NT2/D1 (cell line): ENCODE measurements around the gene PARD3.

ENCODE experiments used
- SUZ12 ChIP-seq: IDR thresholded peaks from 2 replicates; pipeline ENCODE4 v1.6.1; 2011; ENCODE audit not compliant: insufficient read length, insufficient read depth; ENCODE audit errors: extremely low read depth
- ZNF274 ChIP-seq: IDR thresholded peaks from 2 replicates; pipeline ENCODE4 v1.6.1; 2011; ENCODE audit warnings: mild to moderate bottlenecking, low read depth, low read length

DNA sequence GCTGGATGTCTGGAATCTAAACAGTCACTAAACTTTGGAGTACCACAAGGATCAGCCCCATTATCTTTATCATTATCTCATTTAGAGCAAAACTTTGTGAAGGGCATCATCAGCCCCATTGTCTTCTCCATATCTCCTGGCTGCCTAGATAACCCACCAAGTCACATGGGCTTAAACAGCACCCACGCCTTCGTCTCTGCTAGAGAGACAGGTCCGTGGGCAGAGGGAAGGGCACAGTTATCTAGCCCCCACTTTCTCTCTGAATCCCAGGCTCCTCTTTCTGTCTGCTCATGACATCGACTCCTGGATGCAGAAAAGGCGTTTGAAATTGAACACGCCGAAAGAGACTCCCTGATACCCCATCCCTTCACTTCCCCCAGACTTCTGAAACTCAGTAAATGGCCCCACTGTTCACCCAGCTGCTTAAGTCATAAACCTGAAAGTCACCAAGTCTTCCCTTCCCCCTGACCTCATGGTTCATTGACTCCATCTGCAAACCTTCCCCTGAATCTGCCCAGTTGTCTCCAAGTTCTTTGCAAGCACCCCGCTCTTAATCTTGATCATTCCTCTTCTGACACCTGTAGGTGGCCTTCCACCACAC, 20.9 kb upstream of the PARD3 start:
- no peak for TF ChIP-seq ZNF274
- TF ChIP-seq SUZ12: no peak
